ENCODE results near the gene TMEM181.

GRCh38 chr6:158565122-158565429, 5.2 kb downstream of the TMEM181 start:
- TF ChIP-seq CTCF (IDR thresholded peaks at IDR 0.05; ENCODE audit: insufficient read depth, low read length) = no peak
- no peak for TF ChIP-seq POLR2AphosphoS5 (IDR thresholded peaks at IDR 0.05; ENCODE audit: low read depth)
- no peak for TF ChIP-seq SPI1 (IDR thresholded peaks at IDR 0.05; ENCODE audit: borderline replicate concordance, low read depth)
- TF ChIP-seq GABPA (IDR thresholded peaks at IDR 0.05; ENCODE audit: low read depth) = no peak

Measured in HL-60 (cell line).